Smooth muscle cell of the brain vasculature (primary cell): Measurements from ENCODE around the gene TGM6.
"Not testable (repeated sequence)": the region's sequence is repeated elsewhere in the genome, so short reads cannot be mapped to it uniquely, and the experiment has no call there.

Experiments
- DNase-seq: peaks from one replicate; pipeline ENCODE4 v3.0.0-alpha.2; 2012; ENCODE audit warnings: low read depth, low spot score

The TGM6 gene

DNA sequence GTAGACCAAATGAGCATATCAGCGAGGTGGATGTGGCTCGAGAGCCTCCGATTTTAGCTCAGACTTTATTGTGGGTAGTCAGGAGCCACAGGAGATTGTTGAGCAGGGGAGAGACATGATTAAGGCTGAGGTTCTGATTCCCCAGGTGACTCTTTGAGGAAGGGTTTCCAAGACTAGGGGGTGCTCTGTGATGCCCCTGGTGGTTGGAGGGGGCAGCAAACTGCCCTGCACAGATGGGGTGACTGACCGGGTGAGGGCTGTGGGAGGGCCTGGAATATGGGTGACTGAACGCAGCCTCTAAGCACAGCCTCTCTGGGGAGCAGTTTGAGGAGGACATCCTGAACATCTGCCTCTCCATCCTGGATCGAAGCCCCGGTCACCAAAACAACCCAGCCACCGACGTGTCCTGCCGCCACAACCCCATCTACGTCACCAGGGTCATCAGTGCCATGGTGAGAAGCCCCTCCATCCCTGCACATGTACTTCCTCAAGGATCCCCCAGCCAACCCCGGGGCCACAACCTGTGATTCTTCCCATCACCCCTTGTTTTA, 17.0 kb downstream of the TGM6 start:
- DNase-seq = no peak

DNA sequence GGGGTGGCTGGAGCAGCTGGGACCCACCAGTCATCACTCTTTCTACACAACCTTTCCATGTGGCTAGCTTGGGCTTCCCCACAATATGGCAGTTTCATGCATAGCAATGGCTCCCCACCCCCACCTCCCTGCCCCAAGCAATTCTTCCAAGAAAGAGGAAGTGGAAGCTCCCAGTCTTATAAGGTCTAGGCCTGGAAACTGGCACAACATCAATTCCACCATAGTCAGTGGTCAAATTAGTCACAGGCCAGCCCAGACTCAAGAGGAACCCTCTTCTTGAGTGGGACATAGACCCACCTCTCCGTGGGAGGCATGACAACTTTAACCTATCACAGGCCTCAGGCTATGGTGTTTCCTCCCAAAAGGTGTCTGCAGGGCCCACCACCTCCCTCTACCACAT, 17.7 kb downstream of the TGM6 start:
- no peak for DNase-seq

DNA sequence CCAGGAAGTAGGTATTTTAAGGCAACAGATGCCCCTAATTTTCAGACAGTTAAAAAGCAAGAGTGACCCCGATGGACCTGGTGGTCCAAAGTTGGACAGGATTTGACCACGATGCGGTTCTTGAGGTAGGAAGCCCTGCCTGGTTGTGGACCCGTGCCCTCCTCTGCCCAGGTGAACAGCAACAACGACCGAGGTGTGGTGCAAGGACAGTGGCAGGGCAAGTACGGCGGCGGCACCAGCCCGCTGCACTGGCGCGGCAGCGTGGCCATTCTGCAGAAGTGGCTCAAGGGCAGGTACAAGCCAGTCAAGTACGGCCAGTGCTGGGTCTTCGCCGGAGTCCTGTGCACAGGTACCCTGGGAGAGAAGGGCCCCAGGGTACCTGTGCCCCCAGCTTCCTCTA, 18.7 kb downstream of the TGM6 start:
- no peak for DNase-seq

DNA sequence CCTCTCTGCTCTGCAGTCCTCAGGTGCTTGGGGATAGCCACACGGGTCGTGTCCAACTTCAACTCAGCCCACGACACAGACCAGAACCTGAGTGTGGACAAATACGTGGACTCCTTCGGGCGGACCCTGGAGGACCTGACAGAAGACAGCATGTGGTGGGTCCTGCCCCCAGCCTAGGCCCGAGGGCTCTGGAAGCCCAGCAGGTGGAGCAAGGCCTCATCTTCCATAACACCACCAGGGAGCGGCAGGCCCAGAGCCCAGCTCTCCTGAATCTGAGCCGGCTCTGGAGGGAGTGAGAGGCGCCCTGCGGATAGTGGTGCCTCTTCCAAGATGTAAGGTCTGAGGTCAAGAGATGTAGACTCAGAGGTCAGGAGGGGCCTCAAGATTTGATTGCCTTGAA, 19.6 kb downstream of the TGM6 start:
- no peak for DNase-seq

DNA sequence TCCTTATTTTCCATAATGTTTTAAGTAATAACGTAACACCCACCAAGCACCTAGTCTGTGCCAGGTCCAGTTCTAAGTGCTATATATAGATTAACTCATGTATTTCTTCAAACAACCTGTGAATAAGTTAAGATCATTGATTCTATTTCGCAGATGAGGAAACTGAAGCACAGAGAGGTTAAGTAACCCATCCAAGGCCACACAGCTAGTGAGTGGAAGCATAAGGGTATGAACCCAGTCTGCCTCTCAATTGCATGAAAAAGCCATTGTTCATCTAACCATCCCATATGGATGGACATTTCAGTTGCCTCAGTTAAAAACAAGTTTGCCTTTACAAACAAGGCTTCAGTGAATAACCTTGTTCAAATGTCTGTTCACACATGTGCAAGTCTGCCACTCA, 20.8 kb downstream of the TGM6 start:
- DNase-seq = no peak

DNA sequence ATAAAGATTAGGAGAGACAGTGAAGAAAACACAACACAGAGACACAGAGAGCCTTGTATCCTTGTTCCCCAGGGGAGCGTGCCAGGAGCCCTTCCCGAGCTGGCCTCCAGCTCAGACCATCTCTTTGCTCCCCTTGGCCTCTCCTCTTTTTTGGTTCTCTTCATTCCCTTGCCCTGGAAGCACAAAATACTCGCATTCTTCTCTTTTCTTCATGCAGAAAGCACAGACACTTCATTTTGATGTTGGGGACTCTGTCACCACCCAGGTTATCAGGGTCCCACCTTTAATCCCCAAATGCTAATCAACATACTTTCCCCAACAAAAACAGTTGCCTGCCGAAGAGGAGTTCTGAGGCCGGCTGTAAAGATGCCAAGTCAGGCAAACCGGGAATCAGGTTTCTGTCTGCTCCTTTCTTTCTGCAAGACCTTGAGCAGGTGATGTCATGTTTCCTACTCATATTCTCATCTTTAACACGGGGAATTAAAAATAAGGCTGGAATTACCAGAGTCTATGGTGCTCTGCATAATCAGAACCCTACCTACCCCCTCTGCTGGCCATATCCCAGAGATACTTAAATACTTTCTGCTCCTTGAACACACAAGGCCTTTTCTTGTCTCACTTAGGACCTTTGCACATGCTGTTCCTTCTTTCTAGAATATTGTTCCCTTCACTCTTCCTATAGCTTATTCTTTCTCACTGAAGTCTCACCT, 21.7 kb downstream of the TGM6 start:
- peak; percentile 4 for DNase-seq

DNA sequence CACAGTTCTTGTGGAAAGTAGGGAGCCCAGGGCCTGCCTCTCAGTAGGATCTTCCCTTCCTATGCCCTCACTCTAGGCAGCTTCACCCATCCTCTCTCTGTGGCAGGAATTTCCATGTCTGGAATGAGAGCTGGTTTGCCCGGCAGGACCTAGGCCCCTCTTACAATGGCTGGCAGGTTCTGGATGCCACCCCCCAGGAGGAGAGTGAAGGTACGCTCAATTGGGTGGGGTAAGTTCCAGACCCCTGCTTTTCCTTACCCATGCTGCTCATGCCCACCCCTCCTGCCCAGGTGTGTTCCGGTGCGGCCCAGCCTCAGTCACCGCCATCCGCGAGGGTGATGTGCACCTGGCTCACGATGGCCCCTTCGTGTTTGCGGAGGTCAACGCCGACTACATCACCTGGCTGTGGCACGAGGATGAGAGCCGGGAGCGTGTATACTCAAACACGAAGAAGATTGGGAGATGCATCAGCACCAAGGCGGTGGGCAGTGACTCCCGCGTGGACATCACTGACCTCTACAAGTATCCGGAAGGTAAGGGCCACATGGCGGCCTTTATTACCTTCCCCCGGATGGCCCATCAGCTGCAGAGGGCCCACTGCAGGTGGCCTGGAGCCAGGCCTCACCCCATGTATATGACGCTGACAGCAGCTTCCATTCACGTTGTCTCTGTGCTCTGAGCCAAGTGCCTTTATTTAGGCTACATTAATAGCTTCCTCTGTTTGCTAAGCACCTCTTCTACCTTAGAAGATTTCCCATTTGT, 22.8 kb downstream of the TGM6 start:
- DNase-seq = no peak

DNA sequence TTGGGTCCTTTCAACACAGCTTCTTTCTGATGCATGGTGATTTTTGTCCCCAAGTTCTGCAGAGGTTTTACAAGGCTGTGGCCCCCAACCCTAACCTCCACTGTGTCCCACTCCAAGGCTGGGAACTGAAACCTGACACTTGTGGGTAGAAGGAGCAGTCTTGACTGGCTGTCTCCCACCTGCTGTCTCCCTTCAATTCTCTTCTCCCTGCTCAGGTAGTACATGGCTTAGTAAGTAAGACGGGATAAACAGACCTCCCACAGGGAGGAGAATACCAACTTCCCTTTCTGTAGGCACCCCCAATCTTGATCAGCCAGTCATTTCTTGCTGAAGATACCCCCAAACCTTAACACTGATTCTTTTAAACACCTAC, 25.0 kb downstream of the TGM6 start:
- no peak for DNase-seq

DNA sequence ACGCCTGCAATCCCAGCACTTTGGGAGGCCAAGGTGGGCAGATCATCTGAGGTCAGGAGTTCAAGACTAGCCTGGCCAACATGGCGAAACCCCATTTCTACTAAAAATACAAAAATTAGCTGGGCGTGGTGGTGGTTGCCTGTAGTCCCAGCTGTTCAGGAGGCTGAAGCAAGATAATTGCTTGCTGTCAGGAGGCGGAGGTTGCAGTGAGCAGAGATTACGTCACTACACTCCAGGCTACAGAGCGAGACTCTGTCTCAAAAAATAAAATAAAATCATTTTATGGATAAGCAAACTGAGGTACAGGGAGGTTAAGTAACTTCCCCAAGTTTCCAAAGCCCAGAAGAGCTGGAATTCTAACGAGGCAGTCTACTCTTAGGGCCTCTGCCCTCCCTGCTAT, 26.7 kb downstream of the TGM6 start:
- not testable (repeated sequence) for DNase-seq

DNA sequence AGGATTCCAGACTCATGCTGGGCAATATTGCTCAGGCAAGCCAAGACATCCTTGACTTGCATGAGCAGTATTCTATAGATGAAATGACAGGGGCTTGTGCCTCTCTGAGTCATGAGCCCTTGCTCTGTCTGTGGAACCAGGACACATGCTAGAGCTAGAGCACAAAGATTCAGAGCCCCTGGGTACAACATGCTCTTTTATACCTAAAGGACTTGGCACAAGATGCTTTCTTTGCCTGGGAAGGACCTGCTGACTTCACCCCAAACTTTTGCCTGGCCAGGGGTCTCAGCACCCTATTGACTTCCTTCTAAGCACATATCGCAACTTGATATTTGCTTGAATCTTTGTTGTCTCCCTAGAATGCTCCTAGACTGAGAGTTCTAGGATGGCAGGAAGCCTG, 27.4 kb downstream of the TGM6 start:
- no peak for DNase-seq

DNA sequence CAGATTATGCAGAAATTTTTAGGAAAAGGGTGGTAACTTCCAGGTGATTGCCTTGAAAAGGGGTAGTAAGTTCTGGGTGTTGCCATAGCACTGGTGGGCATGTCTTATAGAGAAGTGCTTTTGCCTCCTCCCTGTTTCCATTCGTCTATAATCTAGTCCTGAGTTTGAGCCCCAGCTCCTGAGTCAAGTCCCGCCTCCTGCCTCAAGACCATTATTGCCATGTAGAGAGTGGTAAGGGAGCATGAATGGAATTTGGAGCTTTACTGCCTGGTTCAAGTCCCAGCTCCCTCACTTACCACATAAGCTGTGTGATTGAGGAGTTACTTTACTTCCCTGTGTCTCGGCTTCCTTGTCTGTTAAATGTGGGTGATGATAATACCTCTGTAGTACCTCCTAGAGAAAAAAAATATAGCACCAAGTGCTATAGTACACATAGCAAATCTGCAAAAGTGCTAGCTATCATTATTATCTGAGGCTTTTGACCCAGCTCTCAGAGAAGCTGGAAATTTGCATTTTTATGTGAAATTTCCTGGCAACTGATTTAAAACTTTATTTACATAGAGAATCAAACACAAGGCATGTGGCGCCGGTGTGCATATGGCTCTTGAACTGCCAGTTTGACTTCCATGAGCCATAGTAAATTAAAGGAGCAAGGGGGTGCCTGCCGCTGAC, 36.0 kb downstream of the TGM6 start:
- DNase-seq = no peak

DNA sequence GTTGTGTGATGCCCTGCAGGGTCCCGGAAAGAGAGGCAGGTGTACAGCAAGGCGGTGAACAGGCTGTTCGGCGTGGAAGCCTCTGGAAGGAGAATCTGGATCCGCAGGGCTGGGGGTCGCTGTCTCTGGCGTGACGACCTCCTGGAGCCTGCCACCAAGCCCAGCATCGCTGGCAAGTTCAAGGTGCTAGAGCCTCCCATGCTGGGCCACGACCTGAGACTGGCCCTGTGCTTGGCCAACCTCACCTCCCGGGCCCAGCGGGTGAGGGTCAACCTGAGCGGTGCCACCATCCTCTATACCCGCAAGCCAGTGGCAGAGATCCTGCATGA, 36.5 kb downstream of the TGM6 start:
- no peak for DNase-seq

DNA sequence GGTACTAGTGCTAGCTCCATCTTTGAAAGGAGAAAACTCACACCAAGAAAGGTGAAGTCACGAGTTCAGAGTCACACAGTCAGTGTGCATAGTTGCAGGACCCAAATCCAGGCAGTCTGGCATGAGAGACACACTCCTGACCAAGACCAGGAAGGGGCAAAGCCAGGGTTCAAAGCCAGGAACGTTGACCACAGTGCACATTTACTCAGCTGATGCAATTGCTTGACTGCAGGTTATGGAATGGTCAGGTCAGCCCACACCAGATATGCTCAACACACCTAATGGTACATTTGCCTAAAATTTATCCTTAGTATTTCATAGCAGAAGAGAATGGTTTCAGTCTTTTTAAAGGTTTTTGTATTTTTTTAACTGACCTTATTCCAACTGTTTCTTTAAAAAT, 37.7 kb downstream of the TGM6 start:
- no peak for DNase-seq

DNA sequence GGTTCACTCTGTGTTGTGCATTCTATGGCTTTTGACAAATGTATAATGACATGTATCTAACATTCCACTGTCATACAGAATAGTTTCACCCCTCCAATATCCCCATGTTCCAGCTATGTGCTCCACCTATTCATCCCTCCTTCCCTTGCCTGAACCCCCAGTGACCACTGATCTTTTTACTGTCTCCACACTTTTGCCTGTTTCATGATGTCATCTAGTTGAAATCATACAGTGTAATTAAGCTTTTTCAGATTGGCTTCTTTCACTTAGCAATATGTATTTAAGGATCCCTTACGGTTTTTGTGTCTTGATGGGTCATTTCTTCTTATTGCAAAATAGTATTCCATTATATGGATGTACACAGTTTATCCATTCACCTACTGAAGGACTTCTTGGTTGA, 39.8 kb downstream of the TGM6 start:
- no peak for DNase-seq

DNA sequence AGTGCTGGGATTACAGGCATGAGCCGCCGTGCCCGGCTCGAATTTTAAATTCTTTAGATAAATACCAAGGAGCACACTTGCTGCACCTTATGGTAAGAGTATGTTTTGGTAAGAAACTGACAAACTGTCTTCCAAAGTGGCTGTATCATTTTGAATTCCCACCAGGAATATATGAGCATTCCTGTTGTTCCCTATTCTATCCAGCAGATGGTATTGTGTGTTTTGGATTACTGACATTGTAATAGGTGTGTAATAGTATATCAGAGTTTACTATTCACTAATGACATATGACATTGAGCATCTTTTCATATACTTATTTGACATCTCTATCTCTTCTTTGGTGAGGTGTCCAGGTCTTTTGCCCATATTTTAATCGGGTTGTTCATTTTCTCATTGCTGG, 40.5 kb downstream of the TGM6 start:
- no peak for DNase-seq

DNA sequence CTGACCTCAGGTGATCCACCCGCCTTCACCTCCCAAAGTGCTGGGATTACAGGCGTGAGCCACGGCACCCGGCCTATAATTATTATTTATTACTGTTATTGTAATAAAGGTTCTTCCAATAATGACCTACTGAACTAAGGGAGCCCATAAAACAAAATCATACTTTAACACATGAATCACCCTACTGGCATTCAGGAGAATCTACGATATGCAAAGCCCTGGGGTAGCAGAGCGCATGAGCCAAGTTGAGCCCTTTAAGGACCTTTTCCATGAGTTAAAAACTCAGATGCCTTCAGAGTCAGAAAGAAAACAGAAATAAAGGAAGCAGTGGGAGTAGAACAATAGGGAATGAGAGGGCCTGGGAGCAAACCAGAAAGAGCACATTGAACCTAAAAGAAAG, 48.4 kb downstream of the TGM6 start:
- DNase-seq = no peak

DNA sequence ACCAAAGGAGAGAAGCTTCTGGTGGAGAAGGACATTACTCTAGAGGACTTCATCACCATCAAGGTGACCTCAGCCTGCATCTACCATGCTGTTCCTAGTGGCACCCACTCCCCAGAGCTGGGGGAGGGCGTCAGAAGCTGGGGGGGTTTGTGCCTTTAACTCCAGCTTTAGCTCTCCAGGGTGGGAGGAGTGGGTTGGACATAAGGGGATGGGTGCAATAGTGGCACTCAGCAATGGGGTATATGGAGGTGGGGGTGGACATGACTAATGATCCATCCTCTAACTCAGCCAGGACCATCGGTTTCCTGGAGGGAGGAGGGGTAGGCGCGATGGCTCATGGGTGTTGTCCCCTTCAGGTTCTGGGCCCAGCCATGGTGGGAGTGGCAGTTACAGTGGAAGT, 49.8 kb downstream of the TGM6 start:
- no peak for DNase-seq

DNA sequence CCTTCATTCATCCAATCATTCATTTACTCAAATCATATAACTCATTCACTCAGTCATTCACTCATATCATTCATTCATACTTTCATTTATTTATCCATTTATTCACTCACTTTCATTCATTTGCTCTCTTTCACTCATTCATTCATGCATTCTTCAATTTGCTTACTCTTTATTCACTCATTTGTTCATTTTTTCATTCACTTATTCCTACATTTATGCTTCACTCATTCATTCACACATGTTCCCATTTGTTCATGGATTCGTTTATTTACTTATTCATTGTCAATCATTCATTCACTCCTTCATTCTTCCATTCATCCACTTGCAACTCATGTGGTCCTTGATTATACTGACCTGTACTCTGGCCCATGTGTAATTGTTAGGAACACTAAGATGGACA, 50.5 kb downstream of the TGM6 start:
- no peak for DNase-seq

DNA sequence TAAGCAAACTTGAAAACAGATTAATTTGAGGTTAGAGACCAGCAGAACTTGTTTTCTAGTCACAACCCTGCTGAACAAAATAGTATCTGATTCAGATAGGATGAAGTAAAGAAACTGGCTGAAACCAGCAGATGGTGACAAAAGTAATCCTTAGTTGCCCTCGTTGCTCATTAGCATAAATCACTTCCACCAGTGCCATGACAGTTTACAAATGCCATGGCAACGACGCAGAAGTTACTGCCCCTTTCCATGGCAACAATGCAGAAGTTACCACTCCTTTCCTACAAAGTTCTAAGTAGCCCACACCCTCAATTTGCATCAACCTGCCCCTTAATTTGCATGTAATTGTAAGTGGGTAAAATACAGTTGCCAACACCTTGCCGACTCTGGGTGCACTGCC, 66.1 kb downstream of the TGM6 start:
- no peak for DNase-seq

DNA sequence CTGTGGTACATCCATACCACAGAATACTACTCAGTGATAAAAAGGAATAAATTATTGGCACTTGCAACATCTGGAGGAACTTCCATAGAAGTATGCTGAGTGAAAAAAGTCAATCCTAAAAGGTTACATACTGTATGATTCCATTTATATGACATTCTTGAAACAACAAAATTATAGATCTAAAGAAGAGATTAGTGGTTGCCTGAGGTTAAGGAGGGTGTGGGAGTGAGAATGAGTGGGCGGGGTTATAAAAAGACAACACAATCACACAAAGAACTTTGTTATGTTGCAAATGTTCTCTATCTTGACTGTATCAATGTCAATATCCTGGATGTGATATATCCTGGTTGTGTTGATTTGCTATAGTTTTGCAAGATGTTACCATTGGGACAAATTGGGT, 68.7 kb downstream of the TGM6 start:
- DNase-seq = no peak

DNA sequence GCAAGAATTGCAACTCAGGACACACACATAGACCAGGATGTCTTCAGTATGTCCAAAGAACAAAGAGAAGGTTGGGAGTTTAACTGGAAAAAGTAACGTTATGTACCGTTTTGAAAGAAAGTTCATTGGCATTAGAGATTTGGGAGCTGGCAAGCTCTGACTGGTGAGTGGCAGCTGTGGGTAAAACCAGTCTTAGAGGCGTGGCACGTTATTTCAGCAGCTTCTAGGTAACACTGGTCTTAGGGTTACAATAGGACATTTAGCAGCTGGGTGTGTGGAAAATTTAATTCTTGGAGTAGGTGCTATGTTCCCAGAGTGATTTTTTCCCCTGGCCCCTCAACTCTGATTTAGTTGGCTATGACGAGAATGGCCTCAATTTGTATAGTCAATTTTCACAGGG, 70.7 kb downstream of the TGM6 start:
- DNase-seq = no peak

DNA sequence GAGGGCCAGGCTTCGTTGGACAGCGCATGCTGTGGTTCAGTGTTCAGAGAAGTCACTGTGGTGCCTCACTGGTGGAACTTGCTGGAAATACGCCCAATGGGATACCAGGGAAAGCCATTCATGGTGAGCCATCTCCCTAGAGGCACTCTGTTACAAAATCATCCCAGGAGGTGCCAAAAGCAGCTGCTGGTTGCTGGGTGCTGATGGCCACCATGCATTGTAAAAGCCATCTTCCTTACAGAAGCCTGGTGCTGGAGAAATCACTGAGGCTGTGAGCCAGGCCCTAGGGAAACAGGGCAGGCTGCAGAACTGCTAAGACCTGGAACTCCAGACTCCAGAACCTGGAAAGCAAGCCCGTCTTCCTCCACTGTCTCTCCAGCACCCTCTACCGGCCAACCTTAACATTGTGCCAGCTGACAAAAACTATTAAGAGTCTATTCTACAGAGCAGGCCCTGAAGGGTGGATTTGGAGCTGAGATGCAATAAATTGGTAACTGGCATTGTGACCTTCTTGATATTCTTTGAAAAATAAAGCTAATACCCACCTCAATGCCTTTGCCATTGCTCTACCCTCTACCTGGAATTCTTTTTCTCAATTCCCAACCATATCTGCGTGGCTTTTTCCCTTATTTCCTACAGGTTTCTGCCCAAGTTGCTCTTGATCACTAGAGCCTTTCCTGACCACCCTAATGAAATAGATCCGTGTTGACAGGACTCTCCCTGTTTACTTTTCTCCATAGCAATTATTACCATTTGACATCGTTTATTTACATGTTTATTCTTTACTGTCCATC, 71.4 kb downstream of the TGM6 start:
- DNase-seq = no peak
